Keratinocyte (primary cell): ENCODE measurements around the gene RNF26. TPM values are rescaled to one million over a fixed set of nuclear protein-coding genes. Genes with fewer than 3 reads are reported as not detected.
A peak's percentile ranks its signal among the peaks of the same experiment; 100 is the strongest.

Experiments used
- DNase-seq: peaks from one replicate; pipeline ENCODE4 v3.0.0-alpha.2; 2011; ENCODE audit warnings: low read depth, missing footprints, low spot score
- FAIRE-seq: peaks from 2 replicates; lab custom pipeline; 2011; peaks lifted over from hg19 to GRCh38; lab: Jason Lieb, UNC
- H2AFZ ChIP-seq: 2 replicates; pipeline ENCODE4 v1.6.0; 2012; ENCODE audit warnings: low read length, control low read depth, inconsistent platforms; ENCODE audit not compliant: control insufficient read depth
- H3K27ac ChIP-seq: 2 replicates; pipeline ENCODE4 v1.5.1; 2011; ENCODE audit warnings: low read length; ENCODE audit not compliant: control insufficient read depth, insufficient read depth
- H3K27me3 ChIP-seq: 3 replicates; pipeline ENCODE4 v1.6.0; 2011; ENCODE audit warnings: low read length; ENCODE audit not compliant: control insufficient read depth, insufficient read depth; ENCODE audit errors: extremely low read depth
- H3K36me3 ChIP-seq, 2 experiments: 2 replicates in 1 of 2; 3 replicates in 1 of 2; pipeline ENCODE4 v1.5.1; 2011; ENCODE audit warnings: low read length in 2 of 2, mild to moderate bottlenecking in 1 of 2; ENCODE audit not compliant: control insufficient read depth in 2 of 2, insufficient read depth in 2 of 2; ENCODE audit errors: extremely low read depth in 1 of 2
- H3K4me1 ChIP-seq: 3 replicates; pipeline ENCODE4 v1.5.1; 2011; ENCODE audit warnings: low read length; ENCODE audit not compliant: control insufficient read depth, insufficient read depth; ENCODE audit errors: extremely low read depth
- H3K4me2 ChIP-seq: 3 replicates; pipeline ENCODE4 v1.6.0; 2011; ENCODE audit warnings: low read depth, low read length; ENCODE audit not compliant: control insufficient read depth, insufficient read depth; ENCODE audit errors: extremely low read depth
- H3K4me3 ChIP-seq, 3 experiments: fragments of 200-600 bp in 1 of 3; sonication (generic) in 1 of 3; 2 replicates in 2 of 3; 3 replicates in 1 of 3; pipeline ENCODE4 v1.5.1; 2011 to 2016; ENCODE audit warnings: low read length in 3 of 3, mild to moderate bottlenecking in 3 of 3, control low read depth in 2 of 3, inconsistent platforms in 1 of 3, low read depth in 1 of 3, mixed read lengths in 1 of 3, mixed run types in 1 of 3, moderate library complexity in 1 of 3; ENCODE audit not compliant: control insufficient read depth in 2 of 3, insufficient read depth in 2 of 3; ENCODE audit errors: extremely low read depth in 1 of 3
- H3K79me2 ChIP-seq: 2 replicates; pipeline ENCODE4 v1.6.0; 2012; ENCODE audit warnings: low read length; ENCODE audit not compliant: control insufficient read depth, insufficient read depth
- H3K9ac ChIP-seq: 3 replicates; pipeline ENCODE4 v1.6.0; 2011; ENCODE audit warnings: low read length; ENCODE audit not compliant: control insufficient read depth, insufficient read depth; ENCODE audit errors: extremely low read depth
- H3K9me1 ChIP-seq: 3 replicates; pipeline ENCODE4 v1.6.0; 2011; ENCODE audit warnings: low read length; ENCODE audit not compliant: control insufficient read depth, insufficient read depth; ENCODE audit errors: extremely low read depth
- H3K9me3 ChIP-seq: 2 replicates; pipeline ENCODE4 v1.5.1; 2012; ENCODE audit warnings: low read depth, low read length; ENCODE audit not compliant: control insufficient read depth
- H4K20me1 ChIP-seq: 3 replicates; pipeline ENCODE4 v1.6.0; 2011; ENCODE audit warnings: low read length; ENCODE audit not compliant: control insufficient read depth, insufficient read depth; ENCODE audit errors: extremely low read depth
- EZH2 ChIP-seq: IDR thresholded peaks from one replicate; pipeline ENCODE4 v1.6.1; 2012; ENCODE audit warnings: inconsistent platforms, mild to moderate bottlenecking, low read length, moderate library complexity
- dilution Hi-C: fragments of 300-500 bp; cut with MboI; formaldehyde crosslinking; loops from one replicate; pipeline ENCODE4 v1.7.0; 2020; ENCODE audit warnings: low sequenced_read_pairs; ENCODE audit not compliant: extremely low pct_ligation_motif_present
- polyA plus RNA-seq, 5 experiments: library from polyadenylated mRNA; depleted of rRNA in 3 of 5; stranded (reverse) in 3 of 5; stranded (forward) in 1 of 5; unstranded in 1 of 5; fragments of >200 nt; gene quantifications; 1 replicate in 1 of 5; 2 replicates in 3 of 5; 3 replicates in 1 of 5; pipeline versions ENCODE4 v1.2.1 to v1.2.3, GENCODE V29; 2011 to 2012; ENCODE audit warnings: missing spikeins in 2 of 5, low read depth in 1 of 5, low replicate concordance in 1 of 5
- TF ChIP-seq, protein P1 (sequence below), 3 experiments: IDR thresholded peaks in 1 of 3; conservative IDR thresholded peaks in 1 of 3; optimal IDR thresholded peaks in 1 of 3; 2 replicates in 2 of 3; 3 replicates in 1 of 3; pipeline versions ENCODE3 to v1.5.1; 2011; ENCODE audit warnings: low read length in 3 of 3, mild to moderate bottlenecking in 3 of 3, moderate library complexity in 2 of 3, control low read depth in 1 of 3, inconsistent platforms in 1 of 3; ENCODE audit not compliant: insufficient read depth in 2 of 3; ENCODE audit errors: extremely low read depth in 1 of 3

Gene RNF26
- polyA plus RNA-seq, 1 donor (not counting 4 experiments of a cell fraction or from before 2014, with no cell fraction given) = 13.2 TPM

DNA sequence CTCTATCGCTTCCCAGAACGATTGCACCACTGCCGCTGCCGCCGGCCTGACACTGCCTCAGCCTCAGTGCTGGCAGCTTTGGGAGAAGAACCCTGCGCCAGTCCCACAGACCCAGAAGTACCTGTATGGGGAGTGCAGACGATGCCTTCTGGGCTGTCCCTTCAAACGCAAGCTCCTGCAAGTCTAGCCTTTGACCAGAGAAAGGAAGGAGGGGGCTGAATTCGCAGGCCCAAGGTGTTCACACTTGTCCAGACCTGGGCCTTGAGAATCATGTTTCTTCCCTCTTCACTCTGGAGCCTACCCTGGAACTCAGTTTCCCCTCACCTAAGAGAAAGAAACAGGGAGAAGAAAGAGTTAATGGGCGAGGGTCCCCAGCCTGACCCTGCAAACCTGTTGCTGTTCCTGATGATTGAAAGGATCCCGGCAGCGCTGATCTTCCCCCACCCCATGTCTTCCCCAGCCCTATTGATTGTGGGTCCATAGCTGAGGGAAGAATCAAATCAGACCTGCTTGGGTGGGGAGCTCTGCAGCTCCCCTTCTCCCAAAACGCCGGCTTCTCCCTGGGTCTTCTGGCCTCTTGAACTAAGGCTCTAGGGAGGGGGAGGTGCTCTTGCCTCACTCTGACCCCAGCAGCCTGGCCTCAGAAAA lies 16.6 kb upstream of the RNF26 start:
- H2AFZ ChIP-seq = no peak overlapping the region
- no peak for TF ChIP-seq EZH2
- TF ChIP-seq, protein P1, sequence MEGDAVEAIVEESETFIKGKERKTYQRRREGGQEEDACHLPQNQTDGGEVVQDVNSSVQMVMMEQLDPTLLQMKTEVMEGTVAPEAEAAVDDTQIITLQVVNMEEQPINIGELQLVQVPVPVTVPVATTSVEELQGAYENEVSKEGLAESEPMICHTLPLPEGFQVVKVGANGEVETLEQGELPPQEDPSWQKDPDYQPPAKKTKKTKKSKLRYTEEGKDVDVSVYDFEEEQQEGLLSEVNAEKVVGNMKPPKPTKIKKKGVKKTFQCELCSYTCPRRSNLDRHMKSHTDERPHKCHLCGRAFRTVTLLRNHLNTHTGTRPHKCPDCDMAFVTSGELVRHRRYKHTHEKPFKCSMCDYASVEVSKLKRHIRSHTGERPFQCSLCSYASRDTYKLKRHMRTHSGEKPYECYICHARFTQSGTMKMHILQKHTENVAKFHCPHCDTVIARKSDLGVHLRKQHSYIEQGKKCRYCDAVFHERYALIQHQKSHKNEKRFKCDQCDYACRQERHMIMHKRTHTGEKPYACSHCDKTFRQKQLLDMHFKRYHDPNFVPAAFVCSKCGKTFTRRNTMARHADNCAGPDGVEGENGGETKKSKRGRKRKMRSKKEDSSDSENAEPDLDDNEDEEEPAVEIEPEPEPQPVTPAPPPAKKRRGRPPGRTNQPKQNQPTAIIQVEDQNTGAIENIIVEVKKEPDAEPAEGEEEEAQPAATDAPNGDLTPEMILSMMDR (optimal IDR thresholded peaks at IDR 0.05 in 1 of 3, IDR thresholded peaks at IDR 0.05 in 1 of 3, conservative IDR thresholded peaks at IDR 0.05 in 1 of 3; ENCODE audit: extremely low read depth in 1 of 3, insufficient read depth in 2 of 3, low read length in 3 of 3) = no peak
- FAIRE-seq = no peak
- H3K9me3 ChIP-seq = no peaks in the 10 kb centered on the region
- peaks cover 42% of the 10 kb centered on the region for H3K4me1 ChIP-seq
- H4K20me1 ChIP-seq = no peaks in the 10 kb centered on the region
- H3K27ac ChIP-seq = no peak overlapping the region
- H3K27me3 ChIP-seq = peaks cover 6% of the 10 kb centered on the region
- H3K36me3 ChIP-seq = peaks cover 0 to under 1% of the 10 kb centered on the region in 2 experiments
- H3K4me3 ChIP-seq = no peak overlapping the region
- no peaks in the 10 kb centered on the region for H3K79me2 ChIP-seq
- peak overlapping the region; percentile 49 for H3K4me2 ChIP-seq
- DNase-seq = no peak
- H3K9ac ChIP-seq = no peak overlapping the region
- no peaks in the 10 kb centered on the region for H3K9me1 ChIP-seq
- dilution Hi-C loops = no loop called here

DNA sequence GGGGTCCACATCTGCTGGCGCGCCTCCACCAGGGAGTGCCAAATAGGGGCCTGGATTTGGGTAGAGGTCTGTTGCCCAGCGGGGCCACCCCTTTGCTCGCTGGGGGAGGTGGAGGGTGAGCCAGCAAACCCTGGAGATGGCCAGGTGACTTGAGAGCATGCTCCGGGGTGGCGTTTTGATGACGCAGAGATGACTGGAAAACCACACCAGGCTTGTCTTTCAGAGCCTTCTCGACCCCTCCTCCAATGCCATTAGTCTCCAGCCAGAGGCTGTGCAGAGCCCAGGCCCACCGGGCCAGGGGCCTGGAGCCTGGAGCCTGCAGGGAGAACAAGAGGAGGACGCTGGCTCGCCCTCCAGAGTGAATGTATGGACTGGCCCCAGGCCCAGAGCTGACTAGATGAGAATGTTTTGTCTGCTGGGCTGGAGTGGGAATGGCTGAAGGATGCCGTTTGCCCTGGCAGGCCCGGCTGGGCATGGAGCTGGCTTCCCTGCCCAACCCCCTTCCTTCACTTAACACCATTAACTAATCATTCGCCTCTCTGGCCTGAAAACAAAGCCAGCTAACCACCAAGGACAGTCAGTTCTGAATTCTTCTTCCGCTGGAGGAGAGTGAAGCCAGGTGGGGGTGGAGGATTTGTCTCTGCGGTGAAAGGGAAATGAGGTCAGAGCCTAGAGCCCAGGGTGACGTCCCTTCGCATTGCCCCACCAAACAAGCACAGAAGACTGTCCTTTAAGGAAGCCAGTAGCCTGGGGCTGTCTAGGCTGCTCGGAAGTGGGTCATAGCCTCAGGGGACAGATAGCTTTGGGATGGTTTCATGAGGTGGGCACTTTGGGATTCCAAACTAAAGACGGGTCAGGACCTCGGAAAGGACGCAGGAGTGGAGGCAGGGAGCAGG lies 15.8 kb upstream of the RNF26 start:
- dilution Hi-C loops = no loop called here
- Histone ChIP-seq H3K4me1 (peaks cover 42% of the 10 kb centered on the region), H3K9ac (no peak overlapping the region), H3K27ac (no peak overlapping the region), H3K4me2 (no peak overlapping the region), H3K27me3 (peaks cover 6% of the 10 kb centered on the region), H3K4me3 (no peak overlapping the region), H3K9me3 (no peaks in the 10 kb centered on the region), H2AFZ (no peak overlapping the region), H3K9me1 (no peaks in the 10 kb centered on the region), H3K79me2 (no peaks in the 10 kb centered on the region), H4K20me1 (no peaks in the 10 kb centered on the region), H3K36me3 (no peaks in the 10 kb centered on the region)
- no peak for DNase-seq
- TF ChIP-seq EZH2 = no peak
- TF ChIP-seq, protein P1 (optimal IDR thresholded peaks at IDR 0.05 in 1 of 3, IDR thresholded peaks at IDR 0.05 in 1 of 3, conservative IDR thresholded peaks at IDR 0.05 in 1 of 3; ENCODE audit: extremely low read depth in 1 of 3, insufficient read depth in 2 of 3, low read length in 3 of 3) = no peak
- FAIRE-seq = no peak
